ENCODE data around the gene BAK1. TPM values are rescaled to one million over a fixed set of nuclear protein-coding genes. Genes with fewer than 3 reads are reported as not detected.

Gene BAK1
- total RNA-seq, result 10 to 100 TPM in 1 of 4 donors, 1 to 10 TPM in 3; 4.2 to 15.1 (median 6.8) TPM

- TF ChIP-seq CTCF (IDR thresholded peaks at IDR 0.05; ENCODE audit: low read depth), result no peak
These were observed at the start of gene BAK1 for GRCh38 chr6:33579828-33580714. Gene BAK1, minus strand, starts transcription at chr6:33580276. Its CDS starts 2,672 bp downstream, at chr6:33577604.

- TF ChIP-seq CTCF (IDR thresholded peaks at IDR 0.05; ENCODE audit: low read depth), result no peak
These were observed 48.4 kb upstream of the BAK1 start for GRCh38 chr6:33628401-33628964.

GRCh38 chr6:33627876-33628275 is 47.8 kb upstream of the BAK1 start:
- TF ChIP-seq CTCF (IDR thresholded peaks at IDR 0.05; ENCODE audit: low read depth), result no peak

DNA sequence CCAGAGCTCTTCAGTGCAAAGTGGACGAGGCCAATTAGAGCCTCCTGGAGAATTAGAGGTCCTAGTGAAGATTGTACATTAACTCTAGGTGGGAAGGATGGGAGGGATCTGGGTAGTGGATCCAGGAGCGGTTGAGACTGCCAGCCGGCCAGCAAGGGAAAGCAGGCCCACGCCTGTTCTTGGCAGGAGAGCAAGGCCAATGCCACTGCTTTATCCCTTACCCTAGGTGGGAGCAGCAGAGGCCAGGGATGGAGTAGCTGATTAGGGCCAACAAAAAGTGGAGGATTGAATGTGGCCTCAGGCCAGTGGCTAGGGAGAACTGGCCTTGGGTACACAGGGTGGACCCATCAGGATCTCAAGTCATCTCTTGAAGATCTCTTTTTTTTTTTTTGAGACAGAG is 44.8 kb upstream of the BAK1 start:
- no peak for TF ChIP-seq CTCF (IDR thresholded peaks at IDR 0.05; ENCODE audit: low read depth)

- no peak for TF ChIP-seq CTCF (IDR thresholded peaks at IDR 0.05; ENCODE audit: low read depth)
These were observed 43.9 kb upstream of the BAK1 start for GRCh38 chr6:33623895-33624381.

DNA sequence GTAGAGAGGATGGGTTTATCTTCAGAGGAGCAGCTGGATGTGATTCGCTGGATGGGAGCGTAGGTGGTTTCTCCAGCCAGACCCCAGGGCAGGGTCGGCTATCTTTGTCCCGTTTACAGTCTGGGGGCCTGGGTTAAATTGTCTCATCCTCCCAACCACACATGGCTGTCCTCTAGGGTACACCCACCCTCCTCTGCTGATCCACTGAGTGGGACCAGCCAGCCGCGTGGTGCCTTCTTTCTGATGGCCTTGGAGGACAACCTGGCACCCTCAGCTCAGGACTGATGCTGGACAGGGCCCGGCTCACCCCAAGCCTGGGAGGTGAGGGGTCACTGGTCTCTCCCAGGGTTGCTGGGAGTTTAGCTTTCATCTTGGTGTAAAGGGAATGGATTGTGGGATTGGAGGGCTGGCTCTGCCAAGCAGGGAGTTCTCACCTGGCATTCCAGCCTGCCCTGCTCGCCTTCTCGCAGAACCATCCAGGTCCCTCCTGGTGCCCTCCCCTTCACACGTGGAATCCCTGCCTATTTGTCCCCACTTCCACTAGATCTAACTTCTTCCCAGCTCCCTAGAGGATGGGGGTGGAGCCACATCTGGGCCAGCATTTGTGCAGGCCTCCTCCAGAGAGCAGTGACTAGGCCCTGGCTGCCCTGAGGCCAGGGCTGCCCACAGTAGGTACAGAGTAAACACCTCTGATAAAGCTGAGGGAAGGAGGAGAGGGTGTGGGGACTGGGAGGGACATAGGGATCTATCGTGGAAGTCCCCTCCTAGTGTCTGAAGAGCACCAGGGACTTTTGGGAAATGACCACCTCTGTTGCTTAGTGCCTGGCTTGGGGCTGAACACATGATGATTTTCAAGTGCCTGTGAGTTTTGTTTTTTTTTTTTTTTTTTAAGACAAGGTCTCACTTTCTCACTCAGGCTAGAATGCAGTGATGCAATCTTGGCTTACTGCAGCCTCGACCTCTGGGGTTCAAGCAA is 42.7 kb upstream of the BAK1 start:
- no peak for TF ChIP-seq CTCF (IDR thresholded peaks at IDR 0.05; ENCODE audit: low read depth)
